GM19452 (cell line): Measurements from ENCODE around the gene GP1BB.

Experiments used
- ATAC-seq: cut with Tn5 transposase; IDR thresholded peaks from one replicate; pipeline ENCODE4 v1.9.1; 2021; ENCODE audit not compliant: unreplicated experiment

GP1BB gene

GRCh38 chr22:19739911-19740449, 16.6 kb downstream of the GP1BB start:
- ATAC-seq: no peak

- no peak for ATAC-seq
These were observed 17.2 kb downstream of the GP1BB start for GRCh38 chr22:19740586-19740985.

- no peak for ATAC-seq
These were observed 17.7 kb downstream of the GP1BB start for GRCh38 chr22:19741053-19741452.

DNA sequence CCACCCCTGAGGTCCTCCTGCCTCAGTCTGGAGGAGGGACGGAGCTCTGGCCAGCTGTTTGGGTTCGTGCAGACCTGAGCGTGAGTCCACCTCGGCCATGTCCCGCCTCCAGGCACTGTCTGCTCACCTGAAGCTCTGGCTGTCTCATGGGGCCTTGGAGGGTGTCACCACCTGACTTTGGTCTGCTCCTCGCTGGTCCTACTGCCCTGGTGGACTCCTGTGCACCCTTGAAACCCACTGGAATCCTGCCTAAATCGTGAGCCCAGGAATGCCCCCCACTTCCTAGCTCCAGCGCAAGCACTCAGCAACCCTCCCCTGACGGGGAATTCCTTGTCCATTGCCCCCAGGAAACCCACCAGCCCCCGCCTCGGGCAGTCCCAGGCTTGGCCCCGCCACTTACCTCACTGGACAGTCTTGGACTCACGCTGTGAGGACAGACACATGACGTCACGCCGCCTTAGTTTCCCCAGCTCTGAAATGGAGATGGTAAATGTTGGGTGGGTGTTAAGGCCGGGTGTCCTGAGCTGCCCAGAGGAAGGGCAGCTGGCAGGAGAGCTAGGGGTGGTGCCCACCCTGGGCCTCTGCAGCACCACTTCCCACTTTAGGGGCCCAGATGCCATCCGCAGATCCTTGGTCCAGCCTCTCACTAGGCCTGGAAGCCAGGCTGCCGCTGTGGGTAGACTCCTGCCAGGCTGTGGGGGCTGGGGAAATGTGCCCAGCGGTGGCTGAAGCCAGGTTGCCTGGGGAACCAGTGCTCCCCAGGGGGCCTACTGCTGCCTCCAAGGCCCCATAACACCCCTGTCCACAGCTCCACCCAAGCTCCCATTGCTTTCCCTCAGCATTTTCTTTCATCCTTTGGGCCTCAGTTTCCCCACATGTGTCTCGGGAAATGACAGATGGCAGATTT, 19.1 kb downstream of the GP1BB start:
- ATAC-seq: no peak

DNA sequence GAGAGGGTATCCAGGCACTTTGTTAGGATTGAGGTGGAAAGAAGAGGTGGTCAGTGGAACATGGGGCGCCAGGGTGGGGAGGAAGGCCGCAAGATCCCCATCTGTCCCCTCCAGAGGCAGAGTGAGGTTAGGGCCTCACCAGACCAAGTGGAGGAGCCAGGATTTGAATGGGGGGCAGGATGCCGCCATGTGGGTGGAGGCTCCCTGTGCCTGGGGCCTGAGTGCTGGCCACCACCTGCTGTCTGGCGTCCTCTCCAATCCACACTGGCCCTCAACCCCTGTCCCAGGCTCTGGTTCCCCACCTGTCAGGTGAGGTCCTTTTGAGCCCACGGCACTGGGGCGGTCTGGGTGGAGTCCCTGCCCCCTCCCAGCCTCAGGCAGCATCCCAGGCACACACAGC, 19.7 kb downstream of the GP1BB start:
- no peak for ATAC-seq

DNA sequence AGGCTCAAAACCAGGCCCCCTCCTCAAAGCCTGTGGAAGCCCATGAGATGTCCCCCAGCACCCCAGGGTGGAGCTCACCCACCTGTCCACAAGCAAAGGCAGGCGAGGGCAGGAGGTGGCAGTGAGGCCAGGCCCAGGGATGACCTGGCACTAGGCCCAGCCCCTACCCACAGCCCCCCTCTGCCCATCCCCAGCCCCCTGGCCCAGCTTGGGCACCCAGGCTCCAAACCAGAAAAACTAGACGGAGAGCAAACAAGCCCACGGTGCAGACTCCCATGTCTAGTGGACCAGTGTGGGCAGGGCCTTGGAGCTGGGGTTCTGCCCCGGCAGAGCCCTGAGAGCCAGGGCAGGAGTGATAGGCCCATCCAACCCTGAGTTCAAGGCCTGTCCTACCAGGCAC, 20.3 kb downstream of the GP1BB start:
- ATAC-seq: no peak

- ATAC-seq: no peak
These were observed 21.1 kb downstream of the GP1BB start for GRCh38 chr22:19744350-19745006.

- no peak for ATAC-seq
These were observed 22.1 kb downstream of the GP1BB start for GRCh38 chr22:19745155-19746101.

DNA sequence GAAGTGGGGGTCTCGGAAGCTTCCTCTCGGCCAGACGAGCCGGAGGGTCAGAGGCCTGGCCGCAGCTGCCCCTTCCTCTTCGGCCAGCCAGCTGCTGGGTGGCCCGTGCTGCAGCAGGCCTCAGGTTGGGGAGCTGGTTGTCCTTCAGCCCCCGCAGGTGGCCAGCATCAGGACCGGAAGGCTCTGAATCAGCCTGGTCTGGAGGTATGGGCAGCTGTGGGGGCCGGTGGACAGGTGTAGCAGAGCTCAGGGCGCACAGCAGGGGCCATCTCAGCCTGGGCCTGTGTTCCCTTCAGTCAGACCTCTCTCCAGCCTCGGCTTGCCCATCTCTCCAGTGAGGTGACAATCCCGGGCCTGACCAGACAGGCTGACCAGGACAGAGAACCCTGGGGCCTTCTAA, 23.4 kb downstream of the GP1BB start:
- ATAC-seq: no peak

- no peak for ATAC-seq
These were observed 24.2 kb downstream of the GP1BB start for GRCh38 chr22:19747551-19747950.

- no peak for ATAC-seq
These were observed 24.8 kb downstream of the GP1BB start for GRCh38 chr22:19748139-19748538.

- no peak for ATAC-seq
These were observed 25.8 kb downstream of the GP1BB start for GRCh38 chr22:19748991-19749664.

GRCh38 chr22:19749876-19750275, 26.5 kb downstream of the GP1BB start:
- ATAC-seq: no peak

DNA sequence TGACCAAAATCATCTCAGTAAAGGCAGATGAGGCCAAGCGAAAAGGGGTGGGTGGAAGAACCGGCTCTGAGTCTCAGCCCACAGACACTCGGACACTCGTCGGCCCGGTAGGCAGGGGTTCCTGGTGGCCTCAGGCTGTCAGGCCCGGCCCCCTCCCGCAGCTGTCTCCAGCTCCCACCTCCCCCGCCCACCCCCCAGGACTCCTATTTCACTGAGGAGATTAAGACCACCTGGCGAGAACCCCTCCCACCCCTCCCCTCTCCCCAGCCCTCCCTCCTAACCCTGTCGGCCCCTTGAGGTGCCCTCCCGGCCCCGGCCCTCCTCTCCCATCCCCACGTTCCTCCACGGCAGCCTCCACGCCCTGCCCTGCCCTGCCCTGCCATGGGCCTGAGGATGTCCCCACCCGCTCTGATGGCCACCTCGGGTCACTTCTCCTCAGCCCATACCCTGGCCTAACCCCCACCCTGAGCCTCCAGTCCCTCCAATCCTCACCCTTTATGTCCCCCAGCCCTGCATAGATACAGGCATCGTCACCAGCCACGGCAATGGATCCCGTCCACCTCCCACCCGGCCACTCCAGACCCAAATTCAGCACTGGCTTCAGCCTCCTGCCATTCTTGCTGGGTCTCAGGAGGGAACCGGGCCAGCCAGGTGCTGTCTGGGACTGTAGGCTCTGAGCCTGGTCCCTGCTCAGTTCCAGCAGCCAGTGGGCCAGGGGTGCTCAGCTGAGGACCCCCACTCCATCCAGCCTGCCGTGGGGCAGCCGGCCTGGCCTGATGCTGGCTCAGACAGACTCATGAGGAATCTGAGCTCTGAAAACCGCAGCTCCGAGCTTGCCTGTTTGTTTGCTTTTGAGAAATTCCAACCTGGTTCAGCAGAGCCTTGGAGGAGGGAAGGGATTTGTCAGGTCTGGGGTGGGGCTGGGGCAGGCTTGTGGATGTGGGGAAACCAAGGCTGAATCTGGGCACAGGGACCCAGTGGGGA, 27.5 kb downstream of the GP1BB start:
- ATAC-seq: no peak

- ATAC-seq: no peak
These were observed 28.3 kb downstream of the GP1BB start for GRCh38 chr22:19751497-19752245.

DNA sequence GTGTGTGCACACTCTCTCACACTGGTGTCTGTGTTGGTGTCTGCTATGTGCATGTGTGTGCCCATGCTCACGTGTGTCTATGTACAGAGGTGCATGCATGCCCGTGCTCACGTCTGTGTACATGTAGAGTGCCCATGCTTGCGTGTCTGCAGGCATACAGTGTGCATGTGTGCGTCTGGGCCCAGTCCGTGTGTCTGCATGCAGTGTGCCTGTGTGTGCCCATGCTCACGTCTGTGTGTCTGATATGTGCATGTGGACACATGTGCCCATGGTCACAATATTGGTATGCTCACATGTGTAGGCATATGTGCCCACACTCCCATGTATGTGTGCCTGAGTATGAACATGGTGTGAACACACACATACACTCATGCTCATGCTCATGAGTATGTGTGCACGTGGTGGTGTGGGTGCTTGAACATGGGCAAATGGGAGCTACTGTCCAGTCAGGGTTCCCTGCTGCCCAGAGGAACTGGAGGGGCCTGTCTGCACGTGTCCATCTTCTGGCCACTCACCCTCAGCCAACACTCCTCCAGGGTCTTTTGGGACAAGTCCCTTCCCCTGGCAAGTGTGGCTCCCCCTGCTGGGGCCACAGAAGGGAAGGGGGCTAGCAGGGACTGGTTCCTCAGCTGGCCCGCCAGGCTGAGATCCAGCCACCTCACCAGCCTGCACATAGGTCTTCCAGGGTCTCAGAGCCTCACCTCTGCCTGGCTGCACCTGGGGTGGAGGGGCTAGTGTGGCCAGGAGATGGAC, 29.9 kb downstream of the GP1BB start:
- ATAC-seq: no peak

- ATAC-seq: no peak
These were observed 30.8 kb downstream of the GP1BB start for GRCh38 chr22:19753996-19754700.
